Endothelial cell of umbilical vein (primary cell): Measurements from ENCODE around the gene PHC1. TPM values are rescaled to one million over a fixed set of nuclear protein-coding genes. Genes with fewer than 3 reads are reported as not detected.

ENCODE experiments used
- BruUV-seq: library from RNA; stranded (reverse); fragments of 400-500 nt; replicated peaks from 2 replicates; lab custom pipeline; 2021; lab: Mats Ljungman, UMichigan
- CTCF ChIA-PET: fragments of 300-600, 350-600 bp; sonication (Branson Sonifier 250); formaldehyde crosslinking; loops from one replicate; lab custom pipeline; 2021; ENCODE audit warnings: antibody characterized with exemption, inconsistent platforms; lab: Charles Lee
- POLR2A ChIA-PET: fragments of 300-600, 350-600 bp; sonication (Branson Sonifier 250); formaldehyde crosslinking; loops from one replicate; lab custom pipeline; 2021; ENCODE audit warnings: antibody characterized with exemption, inconsistent platforms; lab: Charles Lee
- DNase-seq: peaks from one replicate; pipeline ENCODE4 v3.0.0-alpha.2; 2011; ENCODE audit warnings: low read depth, low spot score
- FAIRE-seq: peaks from 2 replicates; lab custom pipeline; 2011; peaks lifted over from hg19 to GRCh38; lab: Jason Lieb, UNC
- H2AFZ ChIP-seq: 2 replicates; pipeline ENCODE4 v1.6.0; 2012; ENCODE audit warnings: low read depth, low read length, control low read depth, inconsistent platforms
- H3K27ac ChIP-seq: 2 replicates; pipeline ENCODE4 v1.5.1; 2011; ENCODE audit warnings: low read depth, mild to moderate bottlenecking, control low read depth, low read length, moderate library complexity; ENCODE audit not compliant: insufficient read depth
- H3K27me3 ChIP-seq, 2 experiments: 2 replicates each; pipeline versions ENCODE4 v1.6.0 to v1.6.1; 2011; ENCODE audit warnings: low read length in 2 of 2, mixed read lengths in 1 of 2; ENCODE audit not compliant: control insufficient read depth in 2 of 2, insufficient read depth in 2 of 2
- H3K36me3 ChIP-seq, 2 experiments: 2 replicates in 1 of 2; 3 replicates in 1 of 2; pipeline ENCODE4 v1.5.1; 2011; ENCODE audit warnings: low read length in 2 of 2, mild to moderate bottlenecking in 1 of 2, moderate library complexity in 1 of 2; ENCODE audit not compliant: control insufficient read depth in 2 of 2, insufficient read depth in 2 of 2; ENCODE audit errors: extremely low read depth in 1 of 2
- H3K4me1 ChIP-seq: 3 replicates; pipeline ENCODE4 v1.5.1; 2011; ENCODE audit warnings: mild to moderate bottlenecking, low read length; ENCODE audit not compliant: control insufficient read depth, insufficient read depth; ENCODE audit errors: extremely low read depth
- H3K4me2 ChIP-seq: 2 replicates; pipeline ENCODE4 v1.6.1; 2011; ENCODE audit warnings: low read length, control low read depth, mixed read lengths; ENCODE audit not compliant: insufficient read depth
- H3K4me3 ChIP-seq, 3 experiments: fragments of 200-600 bp in 1 of 3; sonication (generic), shearing (Covaris generic) in 1 of 3; replicated peaks in 1 of 3; 2 replicates each; pipeline ENCODE4 v1.5.1; 2011 to 2016; ENCODE audit warnings: control low read depth in 3 of 3, low read length in 3 of 3, mild to moderate bottlenecking in 2 of 3, inconsistent platforms in 1 of 3, low read depth in 1 of 3, moderate library complexity in 1 of 3; ENCODE audit not compliant: insufficient read depth in 1 of 3
- H3K79me2 ChIP-seq: 2 replicates; pipeline ENCODE4 v1.6.0; 2012; ENCODE audit warnings: low read length, inconsistent platforms; ENCODE audit not compliant: control insufficient read depth, insufficient read depth
- H3K9ac ChIP-seq: replicated peaks from 2 replicates; pipeline ENCODE3; 2011; ENCODE audit warnings: low read length, control low read depth; ENCODE audit not compliant: insufficient read depth; ENCODE audit errors: extremely low read depth
- H3K9me1 ChIP-seq: replicated peaks from 3 replicates; pipeline ENCODE4 v1.6.0; 2011; ENCODE audit warnings: mild to moderate bottlenecking, low read length; ENCODE audit not compliant: control insufficient read depth, insufficient read depth; ENCODE audit errors: extremely low read depth
- H3K9me3 ChIP-seq: replicated peaks from 2 replicates; pipeline ENCODE4 v1.5.1; 2012; ENCODE audit warnings: low read length, inconsistent platforms; ENCODE audit not compliant: control insufficient read depth, insufficient read depth
- H4K20me1 ChIP-seq: replicated peaks from 2 replicates; pipeline ENCODE3; 2011; ENCODE audit warnings: mild to moderate bottlenecking, low read length; ENCODE audit not compliant: control insufficient read depth, insufficient read depth; ENCODE audit errors: extremely low read depth
- CTCF ChIP-seq, 2 donors: IDR thresholded peaks; 1 replicate in 1 of 2; 2 replicates in 1 of 2; pipeline ENCODE4 v1.5.1; 2011; ENCODE audit warnings: low read length in 2 of 2, mild to moderate bottlenecking in 2 of 2, moderate library complexity in 2 of 2, control low read depth in 1 of 2, inconsistent platforms in 1 of 2, low read depth in 1 of 2; ENCODE audit not compliant: insufficient read depth in 1 of 2; ENCODE audit errors: extremely low read depth in 1 of 2
- EZH2 ChIP-seq: IDR thresholded peaks from 2 replicates; pipeline ENCODE4 v1.6.1; 2012; ENCODE audit warnings: borderline replicate concordance, low read depth, mild to moderate bottlenecking, moderate library complexity, low read length, inconsistent platforms; ENCODE audit not compliant: severe bottlenecking
- FOS ChIP-seq: IDR thresholded peaks from 2 replicates; pipeline ENCODE4 v1.6.1; 2011; ENCODE audit warnings: mild to moderate bottlenecking, low read length, moderate library complexity, borderline replicate concordance; ENCODE audit not compliant: insufficient read depth
- GATA2 ChIP-seq: IDR thresholded peaks from 2 replicates; pipeline ENCODE4 v1.7.0; 2011; ENCODE audit warnings: low read depth, mild to moderate bottlenecking, moderate library complexity, mixed read lengths, low read length; ENCODE audit not compliant: insufficient read length, insufficient read depth
- JUN ChIP-seq: IDR thresholded peaks from 2 replicates; pipeline ENCODE4 v1.6.1; 2011; ENCODE audit warnings: borderline replicate concordance, low read depth; ENCODE audit not compliant: insufficient read length, insufficient read depth
- MYC ChIP-seq: IDR thresholded peaks from one replicate; pipeline ENCODE4 v1.6.1; 2011; ENCODE audit warnings: mild to moderate bottlenecking, low read depth, low read length
- POLR2A ChIP-seq: IDR thresholded peaks from 2 replicates; pipeline ENCODE4 v1.6.1; 2012; ENCODE audit warnings: low read depth, mild to moderate bottlenecking, control low read depth, low read length
- POLR2AphosphoS5 ChIP-seq: IDR thresholded peaks from 2 replicates; pipeline ENCODE4 v1.6.1; 2012; ENCODE audit warnings: low read depth, mild to moderate bottlenecking, control low read depth, low read length, moderate library complexity; ENCODE audit not compliant: insufficient read depth
- dilution Hi-C: fragments of 300-500 bp; cut with MboI; formaldehyde crosslinking; loops from one replicate; pipeline ENCODE4 v1.15.0; 2019; ENCODE audit warnings: low sequenced_read_pairs; ENCODE audit not compliant: extremely low pct_ligation_motif_present
- intact Hi-C: fragments of 100-400 bp; cut with micrococcal nuclease; formaldehyde crosslinking; loops from one replicate; pipeline ENCODE4 v1.10.0; 2022
- polyA plus RNA-seq, 4 experiments: library from polyadenylated mRNA; depleted of rRNA in 3 of 4; stranded (reverse) in 3 of 4; unstranded in 1 of 4; fragments of >200 nt; gene quantifications; 2 replicates each; pipeline versions ENCODE4 v1.2.1 to v1.2.3, GENCODE V29; 2011 to 2012; ENCODE audit warnings: missing spikeins in 1 of 4
- total RNA-seq: library from RNA; stranded (reverse); gene quantifications from 2 replicates; pipeline ENCODE4 v1.2.3, GENCODE V29; 2021
- TF ChIP-seq, protein P1 (sequence below): IDR thresholded peaks from 2 replicates; pipeline ENCODE4 v1.6.1; 2011; ENCODE audit not compliant: insufficient read depth, insufficient read length

The PHC1 gene
- total and polyA plus RNA-seq, 2 donors (not counting 3 experiments of a cell fraction or from before 2014, with no cell fraction given): 37.3 to 66.3 TPM

GRCh38 chr12:8917031-8917430 is 2.7 kb downstream of the PHC1 start:
- TF ChIP-seq GATA2: no peak
- TF ChIP-seq POLR2A: no peak
- TF ChIP-seq MYC: no peak
- no peak for TF ChIP-seq CTCF (IDR thresholded peaks at IDR 0.05; ENCODE audit: extremely low read depth in 1 of 2, insufficient read depth in 1 of 2, low read depth in 1 of 2, low read length in 2 of 2)
- no peak for TF ChIP-seq JUN
- TF ChIP-seq, protein P1, sequence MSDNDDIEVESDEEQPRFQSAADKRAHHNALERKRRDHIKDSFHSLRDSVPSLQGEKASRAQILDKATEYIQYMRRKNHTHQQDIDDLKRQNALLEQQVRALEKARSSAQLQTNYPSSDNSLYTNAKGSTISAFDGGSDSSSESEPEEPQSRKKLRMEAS: no peak
- TF ChIP-seq POLR2AphosphoS5: no peak
- TF ChIP-seq FOS: no peak
- TF ChIP-seq EZH2: no peak
- Histone ChIP-seq H3K9me3 (no peaks in the 10 kb centered on the region), H3K4me1 (peaks cover 18% of the 10 kb centered on the region), H3K79me2 (no peaks in the 10 kb centered on the region), H3K4me2 (no peak overlapping the region), H3K36me3 (peaks cover 4% of the 10 kb centered on the region in 2 experiments), H4K20me1 (no peaks in the 10 kb centered on the region), H3K9me1 (no peaks in the 10 kb centered on the region), H3K27me3 (no peaks in the 10 kb centered on the region), H3K4me3 (no peak overlapping the region), H3K9ac (no peak overlapping the region), H3K27ac (no peak overlapping the region), H2AFZ (no peak overlapping the region)
- BruUV-seq: no TSS peak
- POLR2A ChIA-PET: no interaction called here
- CTCF ChIA-PET: interaction anchor here (0.8 to 1.4 kb wide), 2 partner anchors 10 to 79 kb away, joined by 3 read pairs; no protein-coding TSS in a partner anchor
- dilution Hi-C loops (no loop called here), intact Hi-C loops (no loop called here)
- no peak for DNase-seq
- FAIRE-seq: no peak
